Esophagus (tissue), 2 donors: ENCODE measurements around the gene PNPT1. TPM values are rescaled to one million over a fixed set of nuclear protein-coding genes. Genes with fewer than 3 reads are reported as not detected.

Experiments
- H3K27ac ChIP-seq, 2 donors: one replicate each; pipeline ENCODE4 v1.5.1; 2013; ENCODE audit warnings: low read depth in 2 of 2, mild to moderate bottlenecking in 2 of 2, inconsistent platforms in 1 of 2, low read length in 1 of 2, moderate library complexity in 1 of 2
- H3K27me3 ChIP-seq, 2 donors: one replicate each; pipeline ENCODE4 v1.6.1; 2013; ENCODE audit warnings: low read length in 2 of 2, control low read depth in 1 of 2, mild to moderate bottlenecking in 1 of 2; ENCODE audit not compliant: insufficient read depth in 2 of 2, control insufficient read depth in 1 of 2
- H3K36me3 ChIP-seq, 2 donors: one replicate each; pipeline ENCODE4 v1.6.1; 2013; ENCODE audit warnings: low read length in 1 of 2; ENCODE audit not compliant: control insufficient read depth in 2 of 2, insufficient read depth in 2 of 2
- H3K4me1 ChIP-seq, 2 donors: one replicate each; pipeline ENCODE4 v1.6.1; 2013; ENCODE audit warnings: low read length in 1 of 2; ENCODE audit not compliant: control insufficient read depth in 2 of 2, insufficient read depth in 2 of 2
- H3K4me3 ChIP-seq, 2 donors: one replicate each; pipeline ENCODE4 v1.5.1; 2013; ENCODE audit warnings: low read length in 2 of 2, mild to moderate bottlenecking in 2 of 2, low read depth in 1 of 2, moderate library complexity in 1 of 2
- H3K9me3 ChIP-seq, 2 donors: one replicate each; pipeline ENCODE4 v1.6.1; 2013; ENCODE audit warnings: mild to moderate bottlenecking in 2 of 2, low read depth in 1 of 2, low read length in 1 of 2, moderate library complexity in 1 of 2; ENCODE audit not compliant: control insufficient read depth in 2 of 2, insufficient read depth in 1 of 2
- WGBS, 2 donors: extraction: QIAGEN DNeasy Blood & Tissue Kit; methylation state at CpG; one replicate each; pipeline ENCODE4 v1.1.7; 2013; 5-methylcytosine and 5-hydroxymethylcytosine counted together
- polyA plus RNA-seq, 2 donors: library from polyadenylated mRNA; stranded (reverse); fragments of 200-250 nt; gene quantifications; one replicate each; pipeline ENCODE4 v1.2.3, GENCODE V29; 2013
- donor health status: healthy with polysubstance abuse.
- donor health status: Bipolar disorder and iron deficiency.

The PNPT1 gene
- polyA plus RNA-seq, 2 donors: 5.6 to 7.4 TPM

GRCh38 chr2:55618275-55619055 lies 75.2 kb downstream of the PNPT1 start:
- WGBS, 2 donors: 0% methylated on average over 32 of the region's 32 CpGs
- H3K4me1 ChIP-seq: peaks cover 0 to 11% of the 10 kb centered on the region in 2 donors
- no peaks in the 10 kb centered on the region for H3K9me3 ChIP-seq
- H3K4me3 ChIP-seq: peak overlapping the region; percentile 100
- H3K27me3 ChIP-seq: no peaks in the 10 kb centered on the region
- H3K27ac ChIP-seq: peak overlapping the region; percentile 95 to 99
- H3K36me3 ChIP-seq: peaks cover 0 to 5% of the 10 kb centered on the region in 2 donors

GRCh38 chr2:55618025-55618274 lies 75.7 kb downstream of the PNPT1 start:
- 0 to 1% methylated on average over 10 of the region's 10 CpGs for WGBS, 2 donors
- Histone ChIP-seq H3K9me3 (no peaks in the 10 kb centered on the region), H3K27ac (peak overlapping the region; percentile 95 to 99), H3K27me3 (no peaks in the 10 kb centered on the region), H3K4me1 (peaks cover 0 to 11% of the 10 kb centered on the region in 2 donors), H3K36me3 (peaks cover 0 to 5% of the 10 kb centered on the region in 2 donors), H3K4me3 (peak overlapping the region; percentile 100)

DNA sequence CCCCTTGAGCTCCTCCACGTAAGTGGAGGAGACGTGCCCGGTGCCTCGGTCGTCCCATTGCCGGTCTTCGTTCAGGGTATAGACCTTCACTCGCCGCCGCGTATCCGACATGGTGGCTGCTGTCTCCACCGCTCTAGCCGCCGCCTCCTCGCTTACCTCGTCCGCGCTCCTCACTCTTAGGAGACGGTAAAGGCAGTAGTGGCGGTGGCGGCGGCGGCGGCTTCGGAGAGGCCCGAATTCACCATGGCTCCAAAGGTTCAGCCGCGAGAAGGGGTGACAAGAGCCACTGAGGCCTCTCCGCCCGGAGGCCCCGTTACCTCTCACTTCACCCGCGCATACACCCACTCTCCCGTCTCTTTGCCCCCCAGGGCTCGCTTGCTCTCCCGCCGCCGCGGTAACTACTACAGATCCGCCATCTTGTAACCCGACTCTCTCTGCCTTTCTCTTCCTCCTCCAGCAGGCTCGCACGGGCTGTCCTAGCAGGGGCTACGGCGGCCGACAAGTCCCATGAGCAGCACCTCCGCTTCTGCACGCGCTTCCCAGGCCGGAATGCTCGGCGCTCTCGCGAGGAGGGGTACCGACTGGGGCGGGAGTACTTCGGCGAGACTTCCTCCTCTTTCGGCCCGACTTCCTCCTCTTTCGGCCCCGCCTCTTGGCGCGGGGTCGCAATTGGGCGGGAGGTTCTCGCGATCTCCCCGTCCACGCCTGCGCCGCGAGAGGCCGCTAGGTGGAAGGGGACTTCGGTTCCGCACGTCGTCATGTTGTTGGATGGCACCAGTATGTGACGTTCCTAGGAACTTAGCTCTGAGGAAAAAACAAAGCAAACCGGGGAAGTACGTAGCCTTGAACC lies 76.2 kb downstream of the PNPT1 start, which contains the start of gene PPP4R3B:
Gene PPP4R3B (minus strand): TSS at position 448 of the 850 bp plus-strand sequence. CDS start 337 bp downstream, at position 111.
- H3K4me1 ChIP-seq: peaks cover 0 to 11% of the 10 kb centered on the region in 2 donors
- peaks cover 0 to 5% of the 10 kb centered on the region in 2 donors for H3K36me3 ChIP-seq
- peak within 1 kb of the TSS; percentile 100 for H3K4me3 ChIP-seq
- H3K9me3 ChIP-seq: no peaks in the 10 kb centered on the region
- H3K27ac ChIP-seq: peak within 1 kb of the TSS; percentile 97 to 99
- WGBS, 2 donors: 0% methylated on average over 82 of the region's 82 CpGs
- H3K27me3 ChIP-seq: no peaks in the 10 kb centered on the region

- Histone ChIP-seq H3K4me1 (peaks cover 0 to 8% of the 10 kb centered on the region in 2 donors), H3K9me3 (no peaks in the 10 kb centered on the region), H3K36me3 (peaks cover 0 to 4% of the 10 kb centered on the region in 2 donors), H3K27ac (peak overlapping the region; percentile 97 to 99), H3K4me3 (peak overlapping the region; percentile 100), H3K27me3 (no peaks in the 10 kb centered on the region)
- 0% methylated on average over 24 of the region's 24 CpGs for WGBS, 2 donors
These were observed 77.0 kb downstream of the PNPT1 start for GRCh38 chr2:55616551-55617174.

GRCh38 chr2:55611997-55612396 lies 81.6 kb downstream of the PNPT1 start:
- Histone ChIP-seq H3K36me3 (peaks cover 0 to 2% of the 10 kb centered on the region in 2 donors), H3K27ac (no peak overlapping the region), H3K4me3 (no peak overlapping the region), H3K27me3 (no peaks in the 10 kb centered on the region), H3K9me3 (no peaks in the 10 kb centered on the region), H3K4me1 (no peaks in the 10 kb centered on the region)
- 96% methylated on average over 1 of the region's 1 CpG for WGBS, 2 donors

DNA sequence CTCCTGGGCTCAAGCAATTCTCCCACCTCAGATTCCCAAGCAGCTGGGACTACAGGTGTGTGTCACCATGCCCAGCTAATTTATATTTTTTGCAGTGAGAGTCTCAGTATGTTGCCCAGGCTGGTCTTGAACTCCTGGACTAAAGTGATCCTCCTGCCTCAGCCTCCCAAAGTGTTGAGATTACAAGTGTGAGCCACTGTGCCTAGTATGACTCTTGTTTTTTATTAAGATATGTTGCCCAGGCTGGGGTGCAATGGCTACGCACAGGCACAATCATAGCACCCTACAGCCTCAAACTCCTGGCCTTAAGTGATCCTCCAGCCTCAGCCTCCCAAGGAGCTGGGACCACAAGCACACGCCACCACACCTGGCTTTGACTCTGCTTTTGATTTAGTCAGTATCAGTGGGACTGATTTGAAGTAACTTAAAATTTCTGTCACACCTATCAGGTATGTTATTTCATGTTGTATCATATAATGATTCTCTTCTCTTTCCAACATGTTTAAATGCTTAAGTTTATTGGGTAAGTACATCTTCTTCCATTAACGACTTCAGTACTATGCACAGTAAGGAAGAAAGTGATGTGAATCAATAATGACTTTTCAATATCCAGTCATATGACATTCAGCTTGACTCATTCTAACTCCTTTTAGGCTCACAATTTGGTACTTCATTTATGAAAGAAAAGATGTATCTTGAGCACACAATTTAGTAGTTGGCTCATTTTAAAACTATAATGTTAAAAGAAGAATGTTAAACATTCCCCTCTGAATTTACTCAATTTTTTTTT lies 82.5 kb downstream of the PNPT1 start:
- WGBS, 2 donors: 92 to 93% methylated on average over 3 of the region's 3 CpGs
- Histone ChIP-seq H3K4me3 (no peak overlapping the region), H3K9me3 (no peaks in the 10 kb centered on the region), H3K36me3 (peaks cover 0 to 2% of the 10 kb centered on the region in 2 donors), H3K4me1 (no peaks in the 10 kb centered on the region), H3K27me3 (no peaks in the 10 kb centered on the region), H3K27ac (no peak overlapping the region)

DNA sequence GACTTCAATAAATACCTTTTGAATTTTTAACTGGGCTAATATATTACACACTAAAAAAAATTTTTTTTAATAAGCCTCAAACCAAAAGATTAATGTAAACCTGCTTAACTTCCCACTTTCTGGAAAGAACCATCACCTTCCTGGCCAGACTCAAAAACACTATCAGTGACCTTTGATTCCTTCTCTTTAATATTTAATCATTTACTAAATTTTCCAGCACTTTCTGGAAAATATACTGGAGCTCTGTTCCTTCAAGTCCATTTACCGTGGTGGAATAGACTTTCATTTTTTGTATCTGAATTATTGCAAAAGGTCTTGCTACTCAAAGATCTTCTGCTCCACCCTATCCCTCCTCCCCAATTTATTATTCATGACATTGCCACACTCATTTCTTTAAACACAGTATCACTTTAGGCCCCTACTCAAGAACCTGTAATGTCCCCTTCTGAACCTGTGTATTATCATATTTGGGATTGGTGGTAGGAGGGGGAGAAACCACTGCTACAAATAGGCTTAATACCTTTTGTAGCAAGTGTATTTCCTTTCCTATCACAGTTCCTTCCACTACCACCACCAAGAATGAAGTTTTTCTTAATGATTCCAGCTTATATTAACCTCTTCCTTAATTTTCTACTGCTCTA lies 83.6 kb downstream of the PNPT1 start:
- H3K4me3 ChIP-seq: no peak overlapping the region

DNA sequence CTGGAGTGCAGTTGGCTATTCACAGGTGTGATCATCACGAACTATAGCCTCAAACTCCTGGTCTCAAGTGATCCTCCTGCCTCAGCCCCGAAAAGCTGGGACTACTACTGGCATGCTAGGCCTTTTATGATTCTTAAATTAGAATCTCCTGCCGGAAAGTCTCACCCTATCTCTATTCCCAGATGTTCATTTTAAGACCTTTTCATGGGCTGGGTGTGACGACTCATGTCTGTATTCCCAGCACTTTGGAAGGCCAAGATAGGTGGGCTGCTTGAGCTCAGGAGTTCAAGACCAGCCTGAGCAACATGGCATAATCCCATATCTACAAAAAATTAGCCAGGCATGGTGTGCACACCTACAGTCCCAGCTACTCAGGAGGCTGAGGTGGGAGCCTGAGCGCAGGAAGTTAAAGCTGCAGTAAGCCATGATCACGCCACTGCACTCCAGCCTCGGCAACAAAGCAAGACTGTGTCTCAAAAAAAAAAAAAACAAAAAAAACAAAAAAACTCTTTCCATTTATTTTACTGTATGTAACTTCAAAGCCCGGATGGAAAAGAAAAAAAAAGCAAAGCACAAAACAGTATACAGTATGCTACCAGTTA lies 84.3 kb downstream of the PNPT1 start:
- H3K27me3 ChIP-seq: no peaks in the 10 kb centered on the region
- H3K4me3 ChIP-seq: no peak overlapping the region
- H3K27ac ChIP-seq: no peak overlapping the region
- no peaks in the 10 kb centered on the region for H3K4me1 ChIP-seq
- no peaks in the 10 kb centered on the region for H3K9me3 ChIP-seq
- H3K36me3 ChIP-seq: peaks cover 0 to 2% of the 10 kb centered on the region in 2 donors
- WGBS, 2 donors: 68 to 75% methylated on average over 8 of the region's 8 CpGs

More for the DNA sequence above, 83.6 kb downstream of the PNPT1 start:
- Histone ChIP-seq H3K27ac (no peak overlapping the region), H3K9me3 (no peaks in the 10 kb centered on the region), H3K36me3 (peaks cover 0 to 2% of the 10 kb centered on the region in 2 donors), H3K27me3 (no peaks in the 10 kb centered on the region), H3K4me1 (no peaks in the 10 kb centered on the region)
- 53 to 74% methylated on average over 1 of the region's 1 CpG for WGBS, 2 donors
